KOPT-K1 (cell line): ENCODE data around the gene PLEKHA7.
"Not testable (repeated sequence)": the region's sequence is repeated elsewhere in the genome, so short reads cannot be mapped to it uniquely, and the experiment has no call there.

ENCODE experiments used
- H3K27ac ChIP-seq: fragments of 200-600 bp; sonication (generic); 2 replicates; pipeline ENCODE4 v1.5.1; 2016; ENCODE audit warnings: antibody characterized with exemption, mild to moderate bottlenecking, low read depth, low read length; ENCODE audit not compliant: poor library complexity, severe bottlenecking
- H3K36me3 ChIP-seq: fragments of 200-600 bp; sonication (generic); 2 replicates; pipeline ENCODE4 v1.5.1; 2017; ENCODE audit warnings: antibody characterized with exemption, mild to moderate bottlenecking, low read length, moderate library complexity; ENCODE audit not compliant: insufficient read depth
- H3K9me3 ChIP-seq: fragments of 200-600 bp; sonication (generic); 2 replicates; pipeline ENCODE4 v1.5.1; 2017; ENCODE audit warnings: antibody characterized with exemption, low read length, mild to moderate bottlenecking; ENCODE audit not compliant: insufficient read depth, poor library complexity, severe bottlenecking

Gene PLEKHA7

DNA sequence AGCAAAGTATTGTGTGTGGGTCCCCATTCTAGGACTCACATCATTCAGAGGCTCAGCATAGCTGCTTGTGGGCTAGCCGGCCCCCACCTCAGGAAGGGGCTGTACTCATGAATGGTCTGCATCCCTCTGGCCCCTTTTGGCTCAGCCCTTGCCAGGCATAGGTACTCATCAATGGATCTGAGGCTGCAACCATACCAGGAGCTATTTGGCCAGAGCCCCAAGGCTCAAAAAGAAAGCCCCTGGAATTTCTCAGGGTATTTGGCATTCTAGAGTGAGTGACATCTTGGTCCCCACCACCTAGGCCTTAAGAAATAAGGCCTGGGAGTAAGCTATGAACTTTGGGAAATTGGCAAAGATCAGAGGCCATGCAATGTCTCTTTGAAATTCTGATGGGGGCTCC, 38.3 kb downstream of the PLEKHA7 start:
- Histone ChIP-seq H3K9me3 (no peaks in the 10 kb centered on the region), H3K36me3 (no peaks in the 10 kb centered on the region), H3K27ac (no peak overlapping the region)

DNA sequence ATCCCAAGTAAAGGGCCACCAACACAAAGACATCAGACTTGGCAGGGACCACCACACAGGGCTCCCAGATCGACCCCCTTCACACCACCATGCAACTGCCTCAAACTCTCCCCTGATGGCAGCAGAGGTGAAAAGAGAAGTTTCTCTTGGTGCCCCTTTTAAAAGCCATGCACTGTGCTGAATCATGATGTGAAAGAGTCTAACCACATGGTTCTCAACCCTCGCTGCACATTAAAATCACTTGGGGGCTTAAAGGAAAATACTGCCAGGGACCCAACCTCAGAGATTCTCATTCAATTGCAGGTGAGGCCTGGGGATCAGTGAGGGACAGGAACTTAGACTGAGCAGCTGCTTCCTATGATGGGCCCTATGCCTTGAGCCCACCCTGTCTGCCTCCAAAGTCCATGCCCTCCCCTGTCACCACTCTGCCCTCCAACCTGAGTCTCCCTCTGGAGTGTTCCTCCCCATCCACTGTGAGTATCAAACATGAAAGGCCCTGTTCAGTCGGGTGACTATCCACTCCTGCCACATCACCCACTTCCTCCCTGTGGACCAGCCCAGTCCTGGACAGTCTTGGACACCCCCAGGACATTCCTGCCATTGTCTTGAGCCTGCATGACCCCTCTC, 40.8 kb downstream of the PLEKHA7 start:
- H3K27ac ChIP-seq: no peak overlapping the region
- H3K9me3 ChIP-seq: no peaks in the 10 kb centered on the region
- no peaks in the 10 kb centered on the region for H3K36me3 ChIP-seq

DNA sequence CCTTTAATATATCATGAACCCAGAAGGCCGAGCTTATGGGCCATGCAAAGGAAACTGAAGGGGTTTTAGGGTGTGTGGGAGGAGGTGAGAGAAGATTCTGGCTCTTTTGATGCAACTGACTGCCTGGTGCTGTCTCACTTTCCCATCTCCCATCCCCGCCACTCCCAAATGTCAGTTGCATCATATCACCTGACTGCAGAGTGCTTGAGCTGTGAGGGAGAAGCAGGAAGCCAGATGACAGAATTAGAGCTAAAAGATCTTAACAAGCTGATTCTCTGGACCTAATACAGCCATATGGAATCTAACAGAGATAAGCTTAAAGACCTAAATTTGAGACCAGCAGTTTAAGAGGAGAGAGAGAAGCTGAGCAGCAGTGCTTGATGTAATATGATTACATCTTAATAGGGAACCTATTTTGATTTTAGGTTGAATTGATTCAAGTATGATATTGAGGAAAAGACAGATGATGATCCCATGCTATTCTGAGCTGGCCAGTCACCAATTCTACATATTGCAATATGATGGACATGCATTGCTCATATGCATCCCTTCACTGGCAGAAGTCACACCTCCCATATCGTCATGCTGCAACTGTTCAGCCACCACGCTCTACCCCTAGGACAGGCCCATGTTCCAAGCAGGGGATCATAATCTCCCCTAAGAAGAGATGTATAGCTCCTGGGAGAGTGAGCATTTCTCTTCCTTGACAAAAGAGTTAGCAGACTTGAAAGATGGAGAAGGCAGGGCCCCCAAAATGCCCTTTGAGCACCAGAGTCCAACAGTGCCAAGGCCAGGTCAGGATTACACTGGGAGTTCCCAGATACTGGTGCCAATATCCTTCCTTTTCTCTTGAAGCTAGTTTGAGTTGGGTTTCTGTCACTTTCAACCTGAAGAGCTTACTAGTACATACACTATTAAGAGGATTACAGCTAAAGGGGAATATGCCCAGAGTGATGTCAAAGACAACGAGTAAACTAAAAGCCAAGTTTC, 44.9 kb downstream of the PLEKHA7 start:
- no peaks in the 10 kb centered on the region for H3K36me3 ChIP-seq
- H3K9me3 ChIP-seq: no peaks in the 10 kb centered on the region
- no peak overlapping the region for H3K27ac ChIP-seq

DNA sequence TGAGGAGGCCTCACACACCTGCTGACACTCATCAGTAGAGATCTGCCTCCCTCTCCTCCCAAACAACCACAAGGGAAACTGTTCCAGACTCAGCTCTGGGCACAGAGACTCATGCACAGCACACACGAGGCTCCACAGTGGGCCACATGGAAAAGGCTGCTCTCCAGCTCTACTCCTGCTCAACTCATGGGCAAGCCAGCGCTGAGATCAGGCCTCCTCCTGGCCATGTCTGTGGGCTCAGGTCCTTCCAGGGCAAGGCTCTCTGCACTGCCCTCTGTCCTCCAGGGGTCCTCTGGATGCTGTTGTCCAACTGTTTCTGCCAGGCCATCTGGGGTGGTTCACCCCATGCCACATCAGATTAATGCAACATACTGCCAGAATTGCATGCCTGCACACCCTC, 46.0 kb downstream of the PLEKHA7 start:
- no peaks in the 10 kb centered on the region for H3K9me3 ChIP-seq
- no peaks in the 10 kb centered on the region for H3K36me3 ChIP-seq
- H3K27ac ChIP-seq: no peak overlapping the region

DNA sequence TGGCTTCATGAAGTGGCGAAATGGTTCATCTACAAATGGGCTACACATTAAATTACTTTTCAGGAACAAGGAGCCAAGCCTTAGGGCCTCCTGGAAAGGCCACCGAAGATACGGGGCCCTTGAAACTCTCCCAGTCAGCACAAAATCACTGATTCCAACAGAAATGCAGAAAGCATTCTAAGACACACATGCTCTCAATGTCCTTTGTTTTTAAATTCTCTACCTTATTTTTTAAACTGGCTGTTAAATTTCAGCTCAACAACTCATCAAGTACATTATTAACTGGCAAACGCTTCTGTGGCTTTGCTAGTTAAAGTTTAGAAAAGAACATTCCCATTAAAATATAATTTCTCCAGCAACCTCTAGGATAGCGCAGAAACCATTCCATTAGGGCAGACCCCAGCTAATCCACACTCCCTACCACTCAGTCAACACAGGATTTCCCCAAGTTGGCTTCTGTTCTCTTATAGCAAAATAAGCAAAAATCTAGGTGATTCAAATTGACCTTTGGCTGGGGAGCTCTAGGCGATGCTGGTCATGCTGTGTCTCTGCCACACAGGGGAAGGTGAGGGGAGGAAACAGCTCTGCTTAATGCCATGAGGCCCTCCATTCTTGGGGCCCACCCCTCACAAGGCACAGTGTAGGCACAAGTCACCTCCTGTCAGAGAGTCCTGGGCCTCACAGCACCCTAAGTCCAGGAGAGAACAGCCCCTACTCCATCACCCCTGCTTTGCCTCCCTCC, 47.1 kb downstream of the PLEKHA7 start:
- Histone ChIP-seq H3K27ac (no peak overlapping the region), H3K9me3 (no peaks in the 10 kb centered on the region), H3K36me3 (no peaks in the 10 kb centered on the region)

DNA sequence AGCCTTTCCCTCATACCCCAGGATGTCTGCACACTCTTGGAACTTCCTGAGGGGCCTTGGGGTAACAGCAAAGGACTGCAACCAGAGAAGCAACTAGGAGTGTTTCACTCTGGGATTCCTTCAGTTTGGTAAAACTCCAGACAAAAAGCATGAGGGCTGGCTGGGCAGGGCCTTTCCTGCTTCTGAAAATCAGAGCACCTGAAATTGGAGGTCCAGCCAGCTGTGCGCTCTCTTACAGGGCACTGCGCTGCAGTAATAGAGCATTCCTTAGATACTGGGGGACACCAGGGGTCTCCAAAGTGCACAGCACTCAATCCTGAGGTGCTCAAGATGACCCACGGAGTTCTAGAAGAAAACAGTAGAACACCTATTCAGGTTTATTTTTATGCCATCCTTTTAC, 49.7 kb downstream of the PLEKHA7 start:
- H3K27ac ChIP-seq: no peak overlapping the region
- H3K36me3 ChIP-seq: no peaks in the 10 kb centered on the region
- no peaks in the 10 kb centered on the region for H3K9me3 ChIP-seq

DNA sequence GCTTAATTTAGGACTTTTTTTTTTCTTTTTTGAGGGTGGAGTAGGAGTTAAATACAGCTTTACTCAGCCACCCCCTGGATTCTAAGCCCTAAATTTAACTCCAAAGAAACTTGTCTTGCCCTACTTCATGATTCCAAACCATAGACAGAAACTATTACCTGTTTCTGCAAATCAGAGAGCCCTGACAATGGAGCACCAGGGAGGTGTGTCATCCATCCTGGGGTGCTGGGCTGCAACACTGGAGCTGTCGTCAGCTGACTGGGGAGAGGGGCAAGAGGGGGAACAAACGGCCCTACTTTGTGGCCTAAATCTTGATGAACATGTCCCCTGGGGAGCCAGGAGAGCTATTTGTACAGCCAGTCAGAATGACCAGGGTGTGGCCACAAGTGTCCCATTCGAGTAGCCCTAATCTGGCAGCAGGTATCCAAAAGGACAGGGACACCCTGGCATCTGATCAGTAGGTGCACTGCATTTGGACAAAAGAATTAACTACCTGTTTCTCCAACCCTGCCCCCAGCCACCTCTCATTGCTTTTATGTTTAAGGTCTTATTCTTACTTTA, 50.8 kb downstream of the PLEKHA7 start:
- Histone ChIP-seq H3K9me3 (no peaks in the 10 kb centered on the region), H3K36me3 (no peaks in the 10 kb centered on the region), H3K27ac (no peak overlapping the region)

DNA sequence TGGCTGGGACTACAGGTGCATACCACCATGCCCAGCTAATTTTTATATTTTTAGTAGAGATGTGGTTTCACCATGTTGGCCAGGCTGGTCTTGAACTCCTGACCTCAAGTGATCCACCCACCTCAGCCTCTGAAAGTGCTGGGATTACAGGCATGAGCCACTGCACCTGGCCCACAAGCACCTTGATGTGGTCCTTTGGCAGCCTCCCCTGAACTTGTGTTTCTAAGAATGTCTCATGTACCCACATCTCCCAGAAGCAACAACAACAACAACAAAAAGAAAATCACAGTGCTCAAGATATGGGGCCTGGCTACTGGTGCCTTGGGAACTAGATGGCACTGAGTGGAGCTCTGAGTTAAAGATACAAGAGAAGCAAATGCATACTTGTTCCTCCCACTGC, 51.6 kb downstream of the PLEKHA7 start:
- not testable (repeated sequence) for H3K9me3 ChIP-seq, H3K27ac ChIP-seq, H3K36me3 ChIP-seq

DNA sequence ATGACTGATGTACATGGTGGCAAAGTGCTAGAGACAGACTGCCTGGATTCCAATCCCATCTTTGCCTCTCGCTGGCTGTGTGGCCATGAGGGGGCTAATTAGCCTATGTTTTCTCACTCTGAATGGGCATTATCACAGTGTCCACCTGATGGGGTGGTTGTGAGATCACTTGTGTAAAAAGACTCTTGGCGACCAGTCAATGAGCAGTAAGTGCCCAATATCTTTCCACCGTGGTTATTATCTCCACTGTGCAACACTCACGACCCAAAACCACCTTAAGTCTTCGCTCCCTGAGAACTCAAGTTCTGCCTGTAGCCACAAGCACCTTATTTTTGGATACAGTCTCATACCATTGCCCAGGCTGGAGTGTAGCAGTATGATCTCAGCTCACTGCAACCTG, 52.1 kb downstream of the PLEKHA7 start:
- H3K27ac ChIP-seq: no peak overlapping the region
- no peaks in the 10 kb centered on the region for H3K9me3 ChIP-seq
- no peaks in the 10 kb centered on the region for H3K36me3 ChIP-seq

DNA sequence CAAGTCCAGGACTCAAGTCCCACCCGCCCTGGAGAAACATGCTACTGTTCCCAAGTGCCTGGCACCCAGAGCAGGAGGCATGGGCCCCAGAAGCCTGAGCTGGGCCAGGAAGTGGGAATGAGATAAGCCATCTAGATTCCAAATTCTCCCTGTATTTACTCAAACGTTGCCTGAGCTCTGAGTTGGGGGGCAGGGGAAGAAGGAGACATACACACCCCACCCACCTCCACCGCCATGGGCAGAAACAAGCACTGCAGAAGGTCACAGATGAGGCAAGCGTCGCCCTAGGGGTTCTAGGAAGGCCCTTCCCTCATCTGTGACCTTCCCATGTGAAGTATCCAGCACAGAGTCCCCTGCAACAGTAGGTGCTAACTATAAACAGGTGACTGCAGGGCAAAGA, 54.0 kb downstream of the PLEKHA7 start:
- Histone ChIP-seq H3K9me3 (no peaks in the 10 kb centered on the region), H3K36me3 (no peaks in the 10 kb centered on the region), H3K27ac (no peak overlapping the region)

DNA sequence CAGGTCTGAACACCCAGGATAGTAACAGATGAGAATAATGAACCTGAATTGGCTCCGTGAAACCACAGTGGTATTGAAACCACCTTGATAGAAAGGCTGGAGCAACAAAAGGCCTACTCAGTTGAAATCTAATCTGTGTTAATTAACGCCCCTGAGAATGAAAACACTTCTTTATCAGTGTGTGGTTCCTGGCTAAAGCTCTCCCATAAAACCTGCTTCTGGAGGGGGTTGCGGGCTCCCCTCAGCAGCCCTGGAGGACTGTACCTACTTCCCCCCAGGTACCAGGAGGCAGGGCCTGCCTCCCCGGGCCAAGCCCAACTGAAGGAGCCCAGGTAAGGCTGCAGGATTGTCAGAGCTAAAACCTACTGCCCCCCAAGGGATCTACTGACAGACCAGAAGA, 54.6 kb downstream of the PLEKHA7 start:
- H3K36me3 ChIP-seq: no peaks in the 10 kb centered on the region
- no peaks in the 10 kb centered on the region for H3K9me3 ChIP-seq
- no peak overlapping the region for H3K27ac ChIP-seq

DNA sequence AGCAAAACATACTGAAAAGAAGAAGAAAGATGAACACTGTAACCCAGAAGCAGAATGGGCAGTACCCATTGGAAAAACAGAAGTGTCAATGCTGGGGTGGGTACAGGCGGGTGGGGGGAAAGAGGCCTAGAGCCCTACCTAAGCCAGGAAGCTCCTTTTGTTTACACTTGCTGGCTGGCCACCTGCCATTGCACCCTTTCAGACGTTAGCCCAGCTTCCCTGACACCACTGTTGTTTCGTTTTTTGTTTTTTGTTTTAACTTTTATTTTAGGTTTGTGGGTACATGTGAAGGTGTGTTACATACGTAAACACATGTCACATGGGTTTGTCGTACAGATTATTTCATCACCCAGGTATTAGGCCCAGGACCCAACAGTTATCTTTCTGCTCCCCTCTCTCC, 55.4 kb downstream of the PLEKHA7 start:
- H3K27ac ChIP-seq: no peak overlapping the region
- H3K36me3 ChIP-seq: no peaks in the 10 kb centered on the region
- H3K9me3 ChIP-seq: no peaks in the 10 kb centered on the region

DNA sequence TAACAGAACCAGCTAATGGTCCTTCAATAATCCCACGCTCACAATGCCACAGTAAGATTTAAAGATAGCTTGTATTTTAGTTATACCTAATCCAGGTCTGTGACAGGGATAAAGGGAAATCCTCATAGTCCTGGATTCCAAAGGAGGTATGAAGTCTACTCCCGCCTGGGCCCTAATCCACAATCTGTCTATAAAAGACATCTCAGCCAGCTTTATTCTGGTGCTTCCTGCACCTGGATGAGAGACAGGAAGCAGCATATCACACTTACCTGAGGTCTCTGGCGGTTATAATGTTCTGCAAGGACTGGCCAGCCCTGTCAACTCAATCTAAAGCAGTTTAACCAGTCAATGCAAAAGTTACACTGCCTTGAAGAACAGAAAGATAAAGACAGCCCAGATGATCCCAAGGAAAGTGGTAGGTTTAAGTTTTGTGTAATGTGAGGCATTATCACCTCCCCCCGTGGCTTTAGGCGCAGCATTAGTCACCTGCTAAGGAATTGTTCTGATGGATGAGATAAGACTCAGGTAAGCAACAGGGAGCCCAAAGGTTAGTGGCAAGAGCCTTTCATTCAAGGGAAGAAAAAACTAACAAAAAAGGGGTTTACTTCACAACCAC, 57.6 kb downstream of the PLEKHA7 start:
- H3K36me3 ChIP-seq: no peaks in the 10 kb centered on the region
- no peaks in the 10 kb centered on the region for H3K9me3 ChIP-seq
- H3K27ac ChIP-seq: no peak overlapping the region

DNA sequence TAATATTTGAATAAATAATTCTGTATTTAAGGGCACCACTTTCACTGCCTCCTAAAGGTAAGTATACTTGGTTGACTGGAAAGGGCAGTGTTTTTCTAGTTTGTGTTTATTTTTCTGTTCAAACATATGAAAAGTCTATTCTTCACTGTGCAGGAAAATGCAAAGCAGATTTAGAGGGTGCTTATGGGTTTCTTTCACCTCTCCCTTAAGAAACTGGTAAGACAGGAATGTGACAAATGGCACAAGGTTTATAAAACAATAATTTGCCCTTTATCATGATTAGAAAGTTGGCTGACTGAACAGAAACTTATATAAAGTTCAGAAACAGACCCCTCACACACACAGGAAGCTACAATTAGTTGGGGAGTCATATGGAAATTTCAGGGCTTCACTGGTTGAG, 60.6 kb downstream of the PLEKHA7 start:
- Histone ChIP-seq H3K36me3 (no peaks in the 10 kb centered on the region), H3K27ac (no peak overlapping the region), H3K9me3 (no peaks in the 10 kb centered on the region)
